ENCODE measurements around the gene EPHB4. TPM values are rescaled to one million over a fixed set of nuclear protein-coding genes. Genes with fewer than 3 reads are reported as not detected.

EPHB4 gene
- total RNA-seq, 2 donors from 2014 or later: 106 to 117 TPM

DNA sequence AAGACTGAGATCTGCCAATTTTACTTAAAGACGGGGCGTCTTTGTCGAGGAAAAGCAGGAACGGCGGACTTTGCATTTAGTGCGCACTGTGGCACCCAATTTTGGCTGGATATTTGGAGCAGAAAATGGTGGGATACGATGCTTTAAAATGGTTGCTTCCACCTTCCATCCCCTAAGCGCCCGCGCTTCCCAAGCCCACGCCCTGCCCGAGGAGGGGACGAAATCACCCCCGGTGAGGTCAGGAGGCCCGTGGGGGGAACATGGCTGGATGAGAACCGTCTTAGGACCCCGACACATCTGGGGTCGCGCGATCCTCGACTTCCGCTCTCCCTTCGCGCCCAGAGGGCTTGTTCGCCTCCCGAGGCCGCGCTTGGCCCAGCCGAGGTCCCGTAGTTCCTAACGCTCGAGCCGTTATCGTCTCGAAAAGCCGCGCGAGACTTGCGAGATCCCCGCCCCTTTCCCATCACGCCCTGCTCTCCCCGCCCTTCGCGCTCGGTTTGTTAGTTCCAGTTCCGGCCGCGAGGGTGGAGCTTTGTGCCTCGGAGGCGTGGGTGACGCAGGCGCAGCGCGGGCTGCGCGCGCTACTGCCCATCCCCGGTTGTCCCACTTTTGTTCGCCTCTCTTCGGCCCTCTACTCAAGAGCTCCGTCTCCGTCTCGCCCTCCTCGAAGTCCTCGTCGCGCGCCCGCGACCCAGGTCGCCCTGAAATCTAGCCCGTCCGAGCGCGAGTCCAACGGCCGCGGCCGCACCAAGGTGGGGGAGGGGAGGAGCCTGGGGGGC lies 47.4 kb upstream of the EPHB4 start, which contains the start of gene SRRT:
TSS of gene SRRT (plus strand) at position 527 of the 779 bp plus-strand sequence. CDS start 488 bp downstream, outside the sequence.
- Mint-ChIP-seq H3K4me3 (peak within 1 kb of the TSS; percentile 99), H3K4me1 (peaks cover 18% of the 10 kb centered on the region), H3K27me3 (ENCODE audit: insufficient read depth) (no peaks in the 10 kb centered on the region), H3K9me3 (no peaks in the 10 kb centered on the region), H3K27ac (peak within 1 kb of the TSS; percentile 98), H3K36me3 (ENCODE audit: low read depth) (peaks cover 79% of the 10 kb centered on the region)
- Histone ChIP-seq H3K4me1 (ENCODE audit: control insufficient read depth, insufficient read depth, low read length) (peaks cover 5% of the 10 kb centered on the region), H3K36me3 (ENCODE audit: control insufficient read depth, insufficient read depth, low read length) (peaks cover 71% of the 10 kb centered on the region), H3K27ac (ENCODE audit: low read depth, low read length) (peak within 1 kb of the TSS; percentile 96), H3K4me3 (ENCODE audit: low read length) (peak within 1 kb of the TSS; percentile 100), H3K9me3 (ENCODE audit: control insufficient read depth, low read length) (no peaks in the 10 kb centered on the region), H3K27me3 (ENCODE audit: control insufficient read depth, insufficient read depth, low read length, poor library complexity, severe bottlenecking) (no peaks in the 10 kb centered on the region), H3K9ac (ENCODE audit: extremely low read depth, low read length, poor library complexity, severe bottlenecking) (peak within 1 kb of the TSS; percentile 92)
- TF ChIP-seq, protein P1, sequence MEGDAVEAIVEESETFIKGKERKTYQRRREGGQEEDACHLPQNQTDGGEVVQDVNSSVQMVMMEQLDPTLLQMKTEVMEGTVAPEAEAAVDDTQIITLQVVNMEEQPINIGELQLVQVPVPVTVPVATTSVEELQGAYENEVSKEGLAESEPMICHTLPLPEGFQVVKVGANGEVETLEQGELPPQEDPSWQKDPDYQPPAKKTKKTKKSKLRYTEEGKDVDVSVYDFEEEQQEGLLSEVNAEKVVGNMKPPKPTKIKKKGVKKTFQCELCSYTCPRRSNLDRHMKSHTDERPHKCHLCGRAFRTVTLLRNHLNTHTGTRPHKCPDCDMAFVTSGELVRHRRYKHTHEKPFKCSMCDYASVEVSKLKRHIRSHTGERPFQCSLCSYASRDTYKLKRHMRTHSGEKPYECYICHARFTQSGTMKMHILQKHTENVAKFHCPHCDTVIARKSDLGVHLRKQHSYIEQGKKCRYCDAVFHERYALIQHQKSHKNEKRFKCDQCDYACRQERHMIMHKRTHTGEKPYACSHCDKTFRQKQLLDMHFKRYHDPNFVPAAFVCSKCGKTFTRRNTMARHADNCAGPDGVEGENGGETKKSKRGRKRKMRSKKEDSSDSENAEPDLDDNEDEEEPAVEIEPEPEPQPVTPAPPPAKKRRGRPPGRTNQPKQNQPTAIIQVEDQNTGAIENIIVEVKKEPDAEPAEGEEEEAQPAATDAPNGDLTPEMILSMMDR (conservative IDR thresholded peaks at IDR 0.05): peak; percentile 59
- peak; percentile 99 for DNase-seq
- WGBS, 2 experiments (ENCODE audit: insufficient coverage in 1 of 2, insufficient read length in 1 of 2): 4 to 15% methylated on average over 23 to 79 of the region's 79 CpGs

DNA sequence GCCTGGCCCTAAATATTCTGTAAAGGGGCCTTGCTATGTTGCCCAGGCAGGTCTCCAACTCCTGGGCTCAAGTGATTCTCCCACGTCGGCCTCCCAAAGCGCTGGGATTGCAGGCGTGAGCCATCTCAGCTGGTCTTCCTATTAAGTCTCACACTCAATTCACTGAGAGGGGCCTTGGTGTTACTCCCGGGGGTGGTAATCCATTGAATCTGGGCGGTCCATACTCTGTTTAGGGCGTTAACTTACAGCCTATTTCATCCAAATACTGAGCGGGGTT lies 46.9 kb upstream of the EPHB4 start:
- no peaks in the 10 kb centered on the region for H3K27me3 ChIP-seq (ENCODE audit: control insufficient read depth, insufficient read depth, low read length, poor library complexity, severe bottlenecking)
- peaks cover 67% of the 10 kb centered on the region for H3K36me3 ChIP-seq (ENCODE audit: control insufficient read depth, insufficient read depth, low read length)
- H3K27me3 Mint-ChIP-seq (ENCODE audit: insufficient read depth): no peaks in the 10 kb centered on the region
- peaks cover 74% of the 10 kb centered on the region for H3K36me3 Mint-ChIP-seq (ENCODE audit: low read depth)
- H3K9me3 ChIP-seq (ENCODE audit: control insufficient read depth, low read length): no peaks in the 10 kb centered on the region
- peak overlapping the region; percentile 91 for H3K27ac ChIP-seq (ENCODE audit: low read depth, low read length)
- peak overlapping the region; percentile 92 for H3K9ac ChIP-seq (ENCODE audit: extremely low read depth, low read length, poor library complexity, severe bottlenecking)
- peak overlapping the region; percentile 100 for H3K4me3 ChIP-seq (ENCODE audit: low read length)
- H3K4me1 ChIP-seq (ENCODE audit: control insufficient read depth, insufficient read depth, low read length): peaks cover 5% of the 10 kb centered on the region
- peak overlapping the region; percentile 99 for H3K4me3 Mint-ChIP-seq
- DNase-seq: peak; percentile 79
- TF ChIP-seq, protein P1 (conservative IDR thresholded peaks at IDR 0.05): no peak
- 73 to 89% methylated on average over 8 of the region's 8 CpGs for WGBS, 2 experiments (ENCODE audit: insufficient coverage in 1 of 2, insufficient read length in 1 of 2)
- peak overlapping the region; percentile 98 for H3K27ac Mint-ChIP-seq
- H3K9me3 Mint-ChIP-seq: no peaks in the 10 kb centered on the region
- H3K4me1 Mint-ChIP-seq: peaks cover 16% of the 10 kb centered on the region

DNA sequence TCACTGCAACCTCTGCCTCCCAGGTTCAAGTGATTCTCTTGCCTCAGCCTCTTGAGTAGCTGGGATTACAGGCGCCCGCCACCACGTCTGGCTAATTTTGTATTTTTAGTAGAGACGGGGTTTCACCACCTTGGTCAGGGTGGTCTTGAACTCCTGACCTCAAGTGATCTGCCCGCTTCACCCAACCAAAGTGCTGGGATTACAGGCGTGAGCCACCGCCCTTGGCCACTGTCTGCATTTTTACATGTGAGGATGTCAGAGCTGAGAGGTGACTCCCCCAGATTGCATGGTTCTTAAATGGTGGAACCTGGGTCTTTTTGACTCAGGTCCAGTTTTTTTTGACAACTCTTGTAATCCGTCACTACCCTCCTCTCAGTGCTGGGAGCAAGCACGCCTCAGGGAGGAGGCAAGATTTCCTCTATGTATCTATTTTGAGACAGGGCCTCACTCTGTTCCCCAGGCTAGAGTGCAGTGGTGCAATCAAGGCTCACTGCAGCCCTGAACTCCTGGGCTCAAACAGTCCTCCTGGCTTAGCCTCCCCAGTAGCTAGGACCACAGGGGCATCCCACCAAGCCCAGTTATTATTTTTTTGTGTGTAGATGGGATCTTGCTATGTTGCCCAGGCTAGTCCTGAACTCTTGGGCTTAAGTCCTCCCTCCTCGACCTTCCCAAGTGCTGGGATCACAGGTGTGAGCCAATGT lies 46.4 kb upstream of the EPHB4 start:
- Histone ChIP-seq H3K9ac (ENCODE audit: extremely low read depth, low read length, poor library complexity, severe bottlenecking) (peak overlapping the region; percentile 92), H3K36me3 (ENCODE audit: control insufficient read depth, insufficient read depth, low read length) (peaks cover 67% of the 10 kb centered on the region)
- DNase-seq: no peak

More for the DNA sequence above, 46.4 kb upstream of the EPHB4 start:
- H3K27ac Mint-ChIP-seq: peak overlapping the region; percentile 98
- no peaks in the 10 kb centered on the region for H3K27me3 Mint-ChIP-seq (ENCODE audit: insufficient read depth)
- Histone ChIP-seq H3K4me3 (ENCODE audit: low read length) (peak overlapping the region; percentile 100), H3K27ac (ENCODE audit: low read depth, low read length) (no peak overlapping the region), H3K27me3 (ENCODE audit: control insufficient read depth, insufficient read depth, low read length, poor library complexity, severe bottlenecking) (no peaks in the 10 kb centered on the region), H3K9me3 (ENCODE audit: control insufficient read depth, low read length) (no peaks in the 10 kb centered on the region), H3K4me1 (ENCODE audit: control insufficient read depth, insufficient read depth, low read length) (peaks cover 5% of the 10 kb centered on the region)
- whole genome bisulfite sequencing, 2 experiments (ENCODE audit: insufficient coverage in 1 of 2, insufficient read length in 1 of 2): 93 to 96% methylated on average over 10 of the region's 10 CpGs
- H3K36me3 Mint-ChIP-seq (ENCODE audit: low read depth): peaks cover 73% of the 10 kb centered on the region
- TF ChIP-seq, protein P1 (conservative IDR thresholded peaks at IDR 0.05): no peak
- H3K9me3 Mint-ChIP-seq: no peaks in the 10 kb centered on the region
- peaks cover 16% of the 10 kb centered on the region for H3K4me1 Mint-ChIP-seq
- H3K4me3 Mint-ChIP-seq: peak overlapping the region; percentile 99
